Tibial artery (tissue), 4 donors: Measurements from ENCODE around the gene ZKSCAN5.

Source experiments
- DNase-seq, 2 donors: peaks; one replicate each; pipeline ENCODE4 v3.0.0-alpha.2; 2019
- H3K27ac ChIP-seq, 2 donors: fragments of 200-600 bp; sonication (generic) in 1 of 2; 1 replicate in 1 of 2; 2 replicates in 1 of 2; pipeline ENCODE4 v1.5.1; 2018 to 2019; ENCODE audit warnings: mild to moderate bottlenecking in 1 of 2
- H3K27me3 ChIP-seq, 2 donors: fragments of 200-600 bp; sonication (generic) in 1 of 2; one replicate each; pipeline versions ENCODE4 v1.5.1 to v1.6.0; 2016 to 2019
- H3K36me3 ChIP-seq, 3 donors: fragments of 200-600 bp; sonication (generic) in 2 of 3; one replicate each; pipeline ENCODE4 v1.5.1; 2016 to 2019; ENCODE audit warnings: mild to moderate bottlenecking in 2 of 3
- H3K4me1 ChIP-seq, 4 donors: fragments of 200-600 bp; sonication (generic) in 2 of 4; 1 replicate in 3 of 4; 2 replicates in 1 of 4; pipeline ENCODE4 v1.5.1; 2016 to 2019
- H3K4me3 ChIP-seq, 2 donors: fragments of 200-600 bp; sonication (generic) in 1 of 2; 1 replicate in 1 of 2; 2 replicates in 1 of 2; pipeline ENCODE4 v1.5.1; 2018 to 2019; ENCODE audit warnings: mild to moderate bottlenecking in 2 of 2
- H3K9me3 ChIP-seq, 3 donors: fragments of 200-600 bp; sonication (generic) in 1 of 3; one replicate each; pipeline ENCODE4 v1.5.1; 2016 to 2019
- CTCF ChIP-seq, 2 experiments: fragments of 200-600 bp in 1 of 2; fragments of 450-650 bp in 1 of 2; IDR thresholded peaks; one replicate each; pipeline ENCODE4 v1.5.1; 2017 to 2019; ENCODE audit warnings: antibody characterized with exemption in 2 of 2, mild to moderate bottlenecking in 1 of 2, moderate library complexity in 1 of 2
- intact Hi-C: fragments of 100-400 bp; cut with DNase I; formaldehyde crosslinking; loops from one replicate; pipeline ENCODE4 v1.15.0; 2023; ENCODE audit warnings: low total_unique reads

The ZKSCAN5 gene

GRCh38 chr7:99535667-99536066, 31.2 kb downstream of the ZKSCAN5 start:
- no peak for TF ChIP-seq CTCF (IDR thresholded peaks at IDR 0.05)
- Histone ChIP-seq H3K27ac (no peak overlapping the region), H3K9me3 (peaks cover 10 to 67% (median 61%) of the 10 kb centered on the region in 3 donors), H3K4me3 (no peak overlapping the region), H3K36me3 (peaks cover 26 to 47% (median 36%) of the 10 kb centered on the region in 3 donors), H3K4me1 (no peaks in the 10 kb centered on the region), H3K27me3 (no peaks in the 10 kb centered on the region)
- intact Hi-C loops = no loop called here
- DNase-seq = peak in 1 of 2 donors; percentile 5

DNA sequence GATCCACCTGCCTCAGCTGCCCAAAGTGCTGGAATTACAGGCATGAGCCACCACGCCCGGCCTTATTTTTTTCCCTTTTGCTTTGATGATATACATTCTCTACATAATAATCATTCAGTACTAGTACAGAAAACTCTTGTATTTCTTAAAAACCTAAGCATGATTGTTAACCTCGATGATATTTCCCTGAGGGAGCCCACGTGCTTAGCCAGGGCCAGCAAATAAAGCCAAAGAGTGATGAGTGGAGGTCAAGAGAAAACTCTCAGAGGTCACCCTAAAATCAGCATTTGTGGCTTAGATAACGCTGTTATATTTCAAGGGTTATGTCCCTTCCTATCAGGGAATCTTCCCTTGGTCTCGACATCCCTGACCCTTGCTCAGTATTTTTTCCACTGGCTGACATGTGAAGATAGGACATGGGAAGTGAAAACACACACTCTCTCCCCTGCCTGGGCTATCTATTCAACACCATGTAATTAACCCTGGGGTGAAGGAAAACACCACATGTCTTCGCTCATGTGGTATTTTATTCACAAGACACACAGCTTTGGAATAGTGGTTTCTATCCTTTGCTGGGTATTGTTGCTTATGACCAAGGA, 34.9 kb downstream of the ZKSCAN5 start:
- Histone ChIP-seq H3K4me3 (no peak overlapping the region), H3K4me1 (no peaks in the 10 kb centered on the region), H3K9me3 (peaks cover 4 to 66% (median 46%) of the 10 kb centered on the region in 3 donors), H3K27ac (no peak overlapping the region), H3K36me3 (peaks cover 4 to 16% (median 8%) of the 10 kb centered on the region in 3 donors), H3K27me3 (no peaks in the 10 kb centered on the region)
- intact Hi-C loops = no loop called here
- no peak for DNase-seq
- no peak for TF ChIP-seq CTCF (IDR thresholded peaks at IDR 0.05)

DNA sequence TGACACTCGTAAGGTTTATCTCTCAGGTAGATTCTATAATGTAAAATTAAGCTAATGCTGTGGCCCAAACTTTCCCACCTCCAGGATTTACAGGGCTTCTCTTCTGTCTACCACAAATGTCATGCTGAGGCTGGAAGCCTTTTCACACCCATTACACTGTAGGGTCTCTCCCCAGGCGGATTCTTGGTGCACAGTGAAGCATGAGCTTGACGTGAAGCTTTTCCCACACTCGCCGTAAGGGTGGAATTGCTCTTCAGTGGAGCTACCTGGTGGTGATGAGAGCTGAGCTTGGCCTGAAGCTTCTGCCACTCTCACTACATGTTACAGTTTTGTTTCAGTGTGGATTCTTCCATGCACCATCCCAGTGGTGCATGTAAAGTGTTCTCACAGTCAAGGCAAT, 36.1 kb downstream of the ZKSCAN5 start:
- peak in 1 of 2 donors; percentile 3 for DNase-seq
- Histone ChIP-seq H3K4me1 (no peaks in the 10 kb centered on the region), H3K9me3 (peaks cover 4 to 59% (median 46%) of the 10 kb centered on the region in 3 donors), H3K27me3 (no peaks in the 10 kb centered on the region), H3K27ac (no peak overlapping the region), H3K36me3 (peaks cover 0 to 15% (median 8%) of the 10 kb centered on the region in 3 donors), H3K4me3 (no peak overlapping the region)
- intact Hi-C loops = no loop called here
- no peak for TF ChIP-seq CTCF (IDR thresholded peaks at IDR 0.05)

- no peak for TF ChIP-seq CTCF (IDR thresholded peaks at IDR 0.05)
- peaks cover 0 to 15% (median 8%) of the 10 kb centered on the region in 3 donors for H3K36me3 ChIP-seq
- no peak overlapping the region for H3K27ac ChIP-seq
- intact Hi-C loops = no loop called here
- DNase-seq = peak in 1 of 2 donors; percentile 20
- no peaks in the 10 kb centered on the region for H3K4me1 ChIP-seq
- peaks cover 4 to 59% (median 46%) of the 10 kb centered on the region in 3 donors for H3K9me3 ChIP-seq
- no peaks in the 10 kb centered on the region for H3K27me3 ChIP-seq
- H3K4me3 ChIP-seq = no peak overlapping the region
These were observed 36.8 kb downstream of the ZKSCAN5 start for GRCh38 chr7:99541212-99541611.

- Histone ChIP-seq H3K36me3 (peaks cover 16 to 24% (median 21%) of the 10 kb centered on the region in 3 donors), H3K9me3 (peaks cover 4 to 58% (median 45%) of the 10 kb centered on the region in 3 donors)
These were observed 38.7 kb downstream of the ZKSCAN5 start for GRCh38 chr7:99543081-99543671.

More at GRCh38 chr7:99543081-99543671, 38.7 kb downstream of the ZKSCAN5 start:
- Histone ChIP-seq H3K27me3 (no peaks in the 10 kb centered on the region), H3K4me1 (no peaks in the 10 kb centered on the region), H3K27ac (no peak overlapping the region), H3K4me3 (no peak overlapping the region)
- TF ChIP-seq CTCF (IDR thresholded peaks at IDR 0.05) = no peak
- peak in 1 of 2 donors; percentile 52 for DNase-seq
- intact Hi-C loops = no loop called here
